ENCODE measurements around the gene FARS2. TPM values are rescaled to one million over a fixed set of nuclear protein-coding genes. Genes with fewer than 3 reads are reported as not detected.

The FARS2 gene
- total RNA-seq, 1 experiment from 2014 or later: 15.0 TPM

DNA sequence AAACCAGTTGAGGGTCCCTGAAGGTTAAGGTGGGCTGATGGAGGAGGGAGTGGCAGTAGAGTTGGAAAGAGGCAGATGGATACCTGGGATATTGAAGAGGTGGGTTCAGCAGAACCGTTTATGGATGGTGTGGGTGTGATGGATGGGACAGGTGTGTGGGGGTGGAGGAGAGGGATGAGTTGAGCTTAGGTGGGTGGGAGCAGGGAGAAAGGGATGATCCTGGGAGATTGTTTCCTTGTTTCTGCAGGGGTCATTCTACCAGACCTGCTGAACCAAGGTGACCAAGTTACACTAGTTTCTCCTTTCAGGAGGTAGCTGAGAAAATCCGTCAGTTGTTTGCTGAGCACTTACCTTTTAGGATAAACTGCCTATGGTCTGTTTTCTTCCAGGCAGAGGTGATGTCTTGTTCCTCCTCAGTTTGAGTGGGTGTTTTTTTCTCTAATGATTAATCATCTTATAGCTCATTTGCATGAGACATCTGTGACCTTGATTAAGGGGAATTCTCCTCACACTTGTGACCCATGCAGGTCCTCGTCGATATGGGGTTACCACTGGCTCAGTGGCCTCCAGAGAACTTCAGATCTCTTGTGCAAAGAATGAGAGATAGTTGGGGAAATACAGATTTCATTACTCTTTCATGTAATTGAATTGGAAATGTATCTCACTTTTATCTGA, 53.0 kb downstream of the FARS2 start:
- H3K4me1 Mint-ChIP-seq: peaks cover 40% of the 10 kb centered on the region
- ATAC-seq (no peak), DNase-seq (ENCODE audit: low spot score) (no peak)
- TF ChIP-seq KAT7 (CRISPR knock-in tag; IDR thresholded peaks at IDR 0.05; ENCODE audit: borderline replicate concordance): no peak
- TF ChIP-seq, protein P1, sequence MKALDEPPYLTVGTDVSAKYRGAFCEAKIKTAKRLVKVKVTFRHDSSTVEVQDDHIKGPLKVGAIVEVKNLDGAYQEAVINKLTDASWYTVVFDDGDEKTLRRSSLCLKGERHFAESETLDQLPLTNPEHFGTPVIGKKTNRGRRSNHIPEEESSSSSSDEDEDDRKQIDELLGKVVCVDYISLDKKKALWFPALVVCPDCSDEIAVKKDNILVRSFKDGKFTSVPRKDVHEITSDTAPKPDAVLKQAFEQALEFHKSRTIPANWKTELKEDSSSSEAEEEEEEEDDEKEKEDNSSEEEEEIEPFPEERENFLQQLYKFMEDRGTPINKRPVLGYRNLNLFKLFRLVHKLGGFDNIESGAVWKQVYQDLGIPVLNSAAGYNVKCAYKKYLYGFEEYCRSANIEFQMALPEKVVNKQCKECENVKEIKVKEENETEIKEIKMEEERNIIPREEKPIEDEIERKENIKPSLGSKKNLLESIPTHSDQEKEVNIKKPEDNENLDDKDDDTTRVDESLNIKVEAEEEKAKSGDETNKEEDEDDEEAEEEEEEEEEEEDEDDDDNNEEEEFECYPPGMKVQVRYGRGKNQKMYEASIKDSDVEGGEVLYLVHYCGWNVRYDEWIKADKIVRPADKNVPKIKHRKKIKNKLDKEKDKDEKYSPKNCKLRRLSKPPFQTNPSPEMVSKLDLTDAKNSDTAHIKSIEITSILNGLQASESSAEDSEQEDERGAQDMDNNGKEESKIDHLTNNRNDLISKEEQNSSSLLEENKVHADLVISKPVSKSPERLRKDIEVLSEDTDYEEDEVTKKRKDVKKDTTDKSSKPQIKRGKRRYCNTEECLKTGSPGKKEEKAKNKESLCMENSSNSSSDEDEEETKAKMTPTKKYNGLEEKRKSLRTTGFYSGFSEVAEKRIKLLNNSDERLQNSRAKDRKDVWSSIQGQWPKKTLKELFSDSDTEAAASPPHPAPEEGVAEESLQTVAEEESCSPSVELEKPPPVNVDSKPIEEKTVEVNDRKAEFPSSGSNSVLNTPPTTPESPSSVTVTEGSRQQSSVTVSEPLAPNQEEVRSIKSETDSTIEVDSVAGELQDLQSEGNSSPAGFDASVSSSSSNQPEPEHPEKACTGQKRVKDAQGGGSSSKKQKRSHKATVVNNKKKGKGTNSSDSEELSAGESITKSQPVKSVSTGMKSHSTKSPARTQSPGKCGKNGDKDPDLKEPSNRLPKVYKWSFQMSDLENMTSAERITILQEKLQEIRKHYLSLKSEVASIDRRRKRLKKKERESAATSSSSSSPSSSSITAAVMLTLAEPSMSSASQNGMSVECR (CRISPR knock-in tag; IDR thresholded peaks at IDR 0.05; ENCODE audit: borderline replicate concordance): no peak
- TF ChIP-seq, protein P2, sequence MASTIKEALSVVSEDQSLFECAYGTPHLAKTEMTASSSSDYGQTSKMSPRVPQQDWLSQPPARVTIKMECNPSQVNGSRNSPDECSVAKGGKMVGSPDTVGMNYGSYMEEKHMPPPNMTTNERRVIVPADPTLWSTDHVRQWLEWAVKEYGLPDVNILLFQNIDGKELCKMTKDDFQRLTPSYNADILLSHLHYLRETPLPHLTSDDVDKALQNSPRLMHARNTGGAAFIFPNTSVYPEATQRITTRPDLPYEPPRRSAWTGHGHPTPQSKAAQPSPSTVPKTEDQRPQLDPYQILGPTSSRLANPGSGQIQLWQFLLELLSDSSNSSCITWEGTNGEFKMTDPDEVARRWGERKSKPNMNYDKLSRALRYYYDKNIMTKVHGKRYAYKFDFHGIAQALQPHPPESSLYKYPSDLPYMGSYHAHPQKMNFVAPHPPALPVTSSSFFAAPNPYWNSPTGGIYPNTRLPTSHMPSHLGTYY (CRISPR knock-in tag; IDR thresholded peaks at IDR 0.05): no peak
- TF ChIP-seq, protein P3, sequence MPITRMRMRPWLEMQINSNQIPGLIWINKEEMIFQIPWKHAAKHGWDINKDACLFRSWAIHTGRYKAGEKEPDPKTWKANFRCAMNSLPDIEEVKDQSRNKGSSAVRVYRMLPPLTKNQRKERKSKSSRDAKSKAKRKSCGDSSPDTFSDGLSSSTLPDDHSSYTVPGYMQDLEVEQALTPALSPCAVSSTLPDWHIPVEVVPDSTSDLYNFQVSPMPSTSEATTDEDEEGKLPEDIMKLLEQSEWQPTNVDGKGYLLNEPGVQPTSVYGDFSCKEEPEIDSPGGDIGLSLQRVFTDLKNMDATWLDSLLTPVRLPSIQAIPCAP (CRISPR knock-in tag; IDR thresholded peaks at IDR 0.05): no peak
- H3K9me3 Mint-ChIP-seq: peaks cover 5% of the 10 kb centered on the region
- ChIA-PET CTCF (interaction anchor here (0.7 kb wide), 1 partner anchor 11 kb away, joined by 3 read pairs; no protein-coding TSS in a partner anchor), POLR2A (no interaction called here)
- H3K27me3 Mint-ChIP-seq (ENCODE audit: low read depth): no peaks in the 10 kb centered on the region
- H3K4me3 Mint-ChIP-seq: no peak overlapping the region
- peak overlapping the region; percentile 47 for H3K27ac Mint-ChIP-seq
- H3K36me3 Mint-ChIP-seq: no peaks in the 10 kb centered on the region

DNA sequence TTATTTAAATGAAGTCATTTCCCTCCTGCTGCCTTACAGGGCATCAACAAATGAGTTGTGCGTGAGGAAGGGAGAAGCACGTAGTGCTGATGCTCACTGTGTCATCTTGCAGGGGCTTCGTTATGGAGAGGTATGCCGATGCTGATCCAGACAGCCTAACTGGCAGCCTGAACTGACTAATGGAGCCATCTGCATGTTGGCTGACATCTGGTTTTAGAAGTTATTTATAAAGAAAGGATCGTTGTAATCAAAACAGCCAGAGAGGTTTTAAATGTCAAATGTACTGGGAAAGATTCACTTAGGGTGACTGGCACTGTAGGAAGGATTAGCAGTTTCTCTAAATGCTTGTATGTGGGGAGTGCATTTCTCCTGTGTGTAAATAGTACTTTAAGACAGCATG, 54.6 kb downstream of the FARS2 start:
- peak overlapping the region; percentile 44; the same call in 1 of the 2 replicates for H3K27ac Mint-ChIP-seq
- ChIA-PET CTCF (no interaction called here), POLR2A (no interaction called here)
- no peak overlapping the region for H3K4me3 Mint-ChIP-seq
- peaks cover 40% of the 10 kb centered on the region for H3K4me1 Mint-ChIP-seq
- DNase-seq (ENCODE audit: low spot score): no peak
- peaks cover 6% of the 10 kb centered on the region for H3K36me3 Mint-ChIP-seq
- no peak for ATAC-seq
- no peaks in the 10 kb centered on the region for H3K27me3 Mint-ChIP-seq (ENCODE audit: low read depth)
- H3K9me3 Mint-ChIP-seq: peaks cover 19% of the 10 kb centered on the region
- no peak for TF ChIP-seq SP1 (CRISPR knock-in tag; conservative IDR thresholded peaks at IDR 0.05)
- no peak for TF ChIP-seq ZNF671 (CRISPR knock-in tag; IDR thresholded peaks at IDR 0.05)
- TF ChIP-seq, protein P3 (CRISPR knock-in tag; IDR thresholded peaks at IDR 0.05): no peak
- TF ChIP-seq RORB (CRISPR knock-in tag; IDR thresholded peaks at IDR 0.05): no peak
- no peak for TF ChIP-seq KAT7 (CRISPR knock-in tag; IDR thresholded peaks at IDR 0.05; ENCODE audit: borderline replicate concordance)
- TF ChIP-seq CREM (CRISPR knock-in tag; IDR thresholded peaks at IDR 0.05): no peak
- no peak for TF ChIP-seq JUN (CRISPR knock-in tag; IDR thresholded peaks at IDR 0.05)
- TF ChIP-seq, protein P4, sequence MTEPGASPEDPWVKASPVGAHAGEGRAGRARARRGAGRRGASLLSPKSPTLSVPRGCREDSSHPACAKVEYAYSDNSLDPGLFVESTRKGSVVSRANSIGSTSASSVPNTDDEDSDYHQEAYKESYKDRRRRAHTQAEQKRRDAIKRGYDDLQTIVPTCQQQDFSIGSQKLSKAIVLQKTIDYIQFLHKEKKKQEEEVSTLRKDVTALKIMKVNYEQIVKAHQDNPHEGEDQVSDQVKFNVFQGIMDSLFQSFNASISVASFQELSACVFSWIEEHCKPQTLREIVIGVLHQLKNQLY (CRISPR knock-in tag; IDR thresholded peaks at IDR 0.05): no peak
- TF ChIP-seq ATF1 (CRISPR knock-in tag; IDR thresholded peaks at IDR 0.05): no peak
- TF ChIP-seq JAZF1 (CRISPR knock-in tag; IDR thresholded peaks at IDR 0.05): no peak
- no peak for TF ChIP-seq SMAD3 (CRISPR knock-in tag; IDR thresholded peaks at IDR 0.05; ENCODE audit: borderline replicate concordance)
- no peak for TF ChIP-seq MYBL2 (CRISPR knock-in tag; IDR thresholded peaks at IDR 0.05)
- no peak for TF ChIP-seq ZBTB21 (CRISPR knock-in tag; IDR thresholded peaks at IDR 0.05; ENCODE audit: borderline replicate concordance)
- TF ChIP-seq, protein P5, sequence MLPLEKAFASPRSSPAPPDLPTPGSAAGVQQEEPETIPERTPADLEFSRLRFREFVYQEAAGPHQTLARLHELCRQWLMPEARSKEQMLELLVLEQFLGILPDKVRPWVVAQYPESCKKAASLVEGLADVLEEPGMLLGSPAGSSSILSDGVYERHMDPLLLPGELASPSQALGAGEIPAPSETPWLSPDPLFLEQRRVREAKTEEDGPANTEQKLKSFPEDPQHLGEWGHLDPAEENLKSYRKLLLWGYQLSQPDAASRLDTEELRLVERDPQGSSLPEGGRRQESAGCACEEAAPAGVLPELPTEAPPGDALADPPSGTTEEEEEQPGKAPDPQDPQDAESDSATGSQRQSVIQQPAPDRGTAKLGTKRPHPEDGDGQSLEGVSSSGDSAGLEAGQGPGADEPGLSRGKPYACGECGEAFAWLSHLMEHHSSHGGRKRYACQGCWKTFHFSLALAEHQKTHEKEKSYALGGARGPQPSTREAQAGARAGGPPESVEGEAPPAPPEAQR (CRISPR knock-in tag; IDR thresholded peaks at IDR 0.05): no peak
- TF ChIP-seq, protein P6, sequence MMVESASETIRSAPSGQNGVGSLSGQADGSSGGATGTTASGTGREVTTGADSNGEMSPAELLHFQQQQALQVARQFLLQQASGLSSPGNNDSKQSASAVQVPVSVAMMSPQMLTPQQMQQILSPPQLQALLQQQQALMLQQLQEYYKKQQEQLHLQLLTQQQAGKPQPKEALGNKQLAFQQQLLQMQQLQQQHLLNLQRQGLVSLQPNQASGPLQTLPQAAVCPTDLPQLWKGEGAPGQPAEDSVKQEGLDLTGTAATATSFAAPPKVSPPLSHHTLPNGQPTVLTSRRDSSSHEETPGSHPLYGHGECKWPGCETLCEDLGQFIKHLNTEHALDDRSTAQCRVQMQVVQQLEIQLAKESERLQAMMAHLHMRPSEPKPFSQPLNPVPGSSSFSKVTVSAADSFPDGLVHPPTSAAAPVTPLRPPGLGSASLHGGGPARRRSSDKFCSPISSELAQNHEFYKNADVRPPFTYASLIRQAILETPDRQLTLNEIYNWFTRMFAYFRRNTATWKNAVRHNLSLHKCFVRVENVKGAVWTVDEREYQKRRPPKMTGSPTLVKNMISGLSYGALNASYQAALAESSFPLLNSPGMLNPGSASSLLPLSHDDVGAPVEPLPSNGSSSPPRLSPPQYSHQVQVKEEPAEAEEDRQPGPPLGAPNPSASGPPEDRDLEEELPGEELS (CRISPR knock-in tag; IDR thresholded peaks at IDR 0.05): no peak

Data from WTC11 (cell line).